ENCODE results near the gene SPINT1.
A peak's percentile ranks its signal among the peaks of the same experiment; 100 is the strongest.

The SPINT1 gene

DNA sequence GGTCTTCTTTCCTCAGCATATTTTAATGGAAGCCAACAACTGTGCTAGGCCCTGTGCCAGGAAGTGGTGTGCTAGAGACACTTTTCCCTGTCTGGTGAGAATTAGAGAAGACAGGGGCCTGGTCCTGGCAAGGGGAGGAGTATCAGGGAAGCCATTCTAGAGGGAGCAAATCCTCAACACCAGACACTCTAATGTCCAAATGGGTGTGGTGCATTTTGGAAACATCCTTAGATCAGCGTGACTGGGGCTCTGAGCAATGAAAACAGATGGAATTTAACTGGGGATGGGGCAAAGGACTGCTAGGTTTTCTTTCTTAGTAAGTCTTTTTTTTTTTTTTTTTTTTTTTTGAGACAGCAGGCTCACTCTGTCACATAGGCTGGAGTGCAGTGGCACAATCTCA lies 42.7 kb downstream of the SPINT1 start:
- no peaks in the 10 kb centered on the region for H3K27me3 ChIP-seq
- no peak overlapping the region for H3K9ac ChIP-seq
- no peak overlapping the region for H3K27ac ChIP-seq
- peaks cover 8% of the 10 kb centered on the region; the same call in 1 of the 2 replicates for H3K9me3 ChIP-seq
- H3K4me1 ChIP-seq, result peaks cover 21% of the 10 kb centered on the region
- no peaks in the 10 kb centered on the region for H3K36me3 ChIP-seq
- TF ChIP-seq Cebpa-rat (IDR thresholded peaks at IDR 0.05), result no peak
- no peak overlapping the region for H3K4me2 ChIP-seq
- H3K4me3 ChIP-seq, result no peak overlapping the region
- H4K20me1 ChIP-seq, result no peaks in the 10 kb centered on the region

DNA sequence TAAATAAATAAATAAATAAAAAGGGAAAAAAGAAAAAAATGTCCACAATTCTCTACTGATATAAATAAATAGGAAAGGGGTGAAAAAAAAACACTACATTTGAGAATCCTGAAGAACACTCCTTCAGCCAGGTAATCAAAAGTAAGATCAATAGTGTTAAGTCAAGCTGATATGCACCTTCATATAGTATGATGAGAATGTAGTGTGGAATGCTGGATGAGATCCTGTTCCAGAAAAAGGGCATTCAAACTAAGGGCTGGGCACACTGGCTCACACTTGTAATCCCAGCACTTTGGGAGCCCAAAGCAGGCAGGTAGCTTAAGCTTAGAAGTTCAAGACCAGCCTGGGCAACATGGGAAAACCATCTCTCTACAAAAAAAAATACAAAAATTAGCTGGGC lies 45.3 kb downstream of the SPINT1 start:
- Histone ChIP-seq H3K4me3 (no peak overlapping the region), H3K27ac (no peak overlapping the region), H3K4me1 (peaks cover 32% of the 10 kb centered on the region), H4K20me1 (no peaks in the 10 kb centered on the region), H3K4me2 (no peak overlapping the region), H3K27me3 (no peaks in the 10 kb centered on the region), H3K9me3 (no peaks in the 10 kb centered on the region), H3K9ac (no peak overlapping the region), H3K36me3 (no peaks in the 10 kb centered on the region)
- TF ChIP-seq Cebpa-rat (IDR thresholded peaks at IDR 0.05), result no peak

DNA sequence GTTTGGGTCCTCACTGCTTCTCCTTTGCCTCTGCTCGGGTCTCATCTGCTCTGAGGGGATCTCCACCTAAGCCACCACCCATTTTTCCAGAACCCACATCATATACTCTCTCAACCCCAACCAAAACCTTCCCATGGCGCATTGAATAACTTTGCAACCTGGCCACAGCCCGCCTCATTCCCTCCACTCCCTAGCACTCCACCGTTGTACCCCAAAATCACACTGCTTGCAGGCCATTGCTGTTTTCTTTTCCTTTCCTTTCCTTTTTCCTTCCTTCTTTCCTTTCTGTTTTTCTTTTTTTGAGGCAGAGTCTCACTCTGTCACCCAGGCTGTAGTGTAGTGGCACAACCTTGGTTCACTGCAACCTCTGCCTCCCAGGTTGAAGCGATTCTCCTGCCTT lies 47.3 kb downstream of the SPINT1 start:
- Histone ChIP-seq H3K9ac (no peak overlapping the region), H3K4me2 (no peak overlapping the region)
- no peak for TF ChIP-seq Cebpa-rat (IDR thresholded peaks at IDR 0.05)

GRCh38 chr15:40891810-40892446 lies 48.1 kb downstream of the SPINT1 start:
- no peak for TF ChIP-seq Cebpa-rat (IDR thresholded peaks at IDR 0.05)
- Histone ChIP-seq H3K4me3 (no peak overlapping the region), H3K4me1 (peaks cover 35% of the 10 kb centered on the region), H3K27me3 (no peaks in the 10 kb centered on the region), H4K20me1 (peaks cover 16% of the 10 kb centered on the region), H3K36me3 (peaks cover 13% of the 10 kb centered on the region), H3K9me3 (no peaks in the 10 kb centered on the region), H3K4me2 (0 out of 2 replicates have a peak overlapping the region, but pooled peaks have one; percentile 1), H3K9ac (no peak overlapping the region), H3K27ac (no peak overlapping the region)

More for the DNA sequence above, 47.3 kb downstream of the SPINT1 start:
- Histone ChIP-seq H3K36me3 (peaks cover 5% of the 10 kb centered on the region), H3K27me3 (no peaks in the 10 kb centered on the region), H3K4me3 (no peak overlapping the region), H3K9me3 (no peaks in the 10 kb centered on the region), H3K4me1 (peaks cover 30% of the 10 kb centered on the region), H4K20me1 (peaks cover 12% of the 10 kb centered on the region), H3K27ac (no peak overlapping the region)

GRCh38 chr15:40892447-40893012 lies 48.7 kb downstream of the SPINT1 start:
- Histone ChIP-seq H4K20me1 (peaks cover 16% of the 10 kb centered on the region), H3K4me3 (no peak overlapping the region), H3K9me3 (no peaks in the 10 kb centered on the region), H3K27ac (no peak overlapping the region), H3K9ac (no peak overlapping the region), H3K27me3 (no peaks in the 10 kb centered on the region), H3K36me3 (peaks cover 19% of the 10 kb centered on the region), H3K4me1 (peaks cover 35% of the 10 kb centered on the region), H3K4me2 (no peak overlapping the region)
- TF ChIP-seq Cebpa-rat (IDR thresholded peaks at IDR 0.05), result no peak

- no peaks in the 10 kb centered on the region for H3K27me3 ChIP-seq
- H4K20me1 ChIP-seq, result peaks cover 16% of the 10 kb centered on the region
- peaks cover 35% of the 10 kb centered on the region for H3K4me1 ChIP-seq
- no peak for TF ChIP-seq Cebpa-rat (IDR thresholded peaks at IDR 0.05)
- no peaks in the 10 kb centered on the region for H3K9me3 ChIP-seq
- H3K4me3 ChIP-seq, result no peak overlapping the region
- H3K4me2 ChIP-seq, result peak overlapping the region; percentile 91
- peaks cover 25% of the 10 kb centered on the region for H3K36me3 ChIP-seq
- H3K9ac ChIP-seq, result peak overlapping the region; percentile 68; the same call in 1 of the 2 replicates
- H3K27ac ChIP-seq, result no peak overlapping the region
Observed at GRCh38 chr15:40893019-40893670, 49.3 kb downstream of the SPINT1 start.

DNA sequence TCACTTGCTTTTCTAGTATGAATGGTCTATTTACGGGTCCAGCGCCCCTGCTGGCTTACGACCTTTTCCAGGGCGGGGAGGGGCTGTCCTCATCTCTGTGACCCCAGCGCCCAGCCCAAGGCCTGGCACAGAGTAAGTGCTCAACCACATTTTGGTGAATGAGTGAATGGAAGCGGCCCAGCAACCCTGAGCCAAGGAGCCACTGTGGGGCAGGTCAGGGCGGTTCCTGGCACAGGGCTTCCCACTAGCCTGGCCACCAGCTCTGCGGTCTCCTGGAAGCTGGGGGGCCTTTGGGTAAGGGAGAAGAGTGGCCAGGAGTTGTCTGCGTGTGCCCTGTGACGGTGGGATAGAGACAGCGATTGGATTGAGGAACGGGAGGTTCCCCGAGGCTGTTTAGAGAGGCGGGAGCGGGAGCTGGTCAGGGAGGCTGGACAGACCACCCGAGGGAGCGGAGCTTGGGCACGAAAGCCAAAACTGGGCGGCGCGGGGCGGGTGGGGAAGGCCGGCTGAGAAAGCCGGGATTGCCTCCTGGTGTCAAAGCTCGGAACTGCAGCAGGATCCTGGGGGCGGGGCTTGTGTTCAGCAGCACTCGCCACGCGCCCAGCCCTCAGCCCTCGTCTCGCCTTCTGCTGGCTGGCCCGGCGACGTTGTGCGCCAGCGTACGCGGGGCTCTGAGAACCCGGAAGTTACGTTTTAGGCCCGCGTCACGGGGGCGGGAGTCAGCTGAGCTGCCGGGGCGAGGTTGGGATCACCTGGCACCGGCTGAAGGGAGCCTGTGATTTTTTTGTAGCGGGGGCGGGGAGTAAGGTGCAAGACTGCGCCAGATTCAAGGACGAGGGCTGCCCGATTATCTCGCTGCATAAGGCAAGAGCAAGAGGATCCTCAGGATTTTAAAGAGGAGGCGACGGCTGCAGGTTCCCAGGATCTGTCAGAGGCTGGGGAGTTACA lies 50.2 kb downstream of the SPINT1 start, which contains the start of gene VPS18:
VPS18 (plus strand) TSS at position 718 of the 948 bp plus-strand sequence. CDS start 319 bp downstream, outside the sequence.
- Histone ChIP-seq H3K9me3 (no peaks in the 10 kb centered on the region), H3K4me1 (peaks cover 35% of the 10 kb centered on the region), H4K20me1 (peaks cover 16% of the 10 kb centered on the region), H3K27me3 (no peaks in the 10 kb centered on the region), H3K36me3 (peaks cover 34% of the 10 kb centered on the region), H3K4me2 (peak within 1 kb of the TSS; percentile 91), H3K9ac (peak within 1 kb of the TSS; percentile 86), H3K4me3 (peak within 1 kb of the TSS; percentile 87), H3K27ac (peak within 1 kb of the TSS; percentile 80)
- TF ChIP-seq Cebpa-rat (IDR thresholded peaks at IDR 0.05), result no peak

DNA sequence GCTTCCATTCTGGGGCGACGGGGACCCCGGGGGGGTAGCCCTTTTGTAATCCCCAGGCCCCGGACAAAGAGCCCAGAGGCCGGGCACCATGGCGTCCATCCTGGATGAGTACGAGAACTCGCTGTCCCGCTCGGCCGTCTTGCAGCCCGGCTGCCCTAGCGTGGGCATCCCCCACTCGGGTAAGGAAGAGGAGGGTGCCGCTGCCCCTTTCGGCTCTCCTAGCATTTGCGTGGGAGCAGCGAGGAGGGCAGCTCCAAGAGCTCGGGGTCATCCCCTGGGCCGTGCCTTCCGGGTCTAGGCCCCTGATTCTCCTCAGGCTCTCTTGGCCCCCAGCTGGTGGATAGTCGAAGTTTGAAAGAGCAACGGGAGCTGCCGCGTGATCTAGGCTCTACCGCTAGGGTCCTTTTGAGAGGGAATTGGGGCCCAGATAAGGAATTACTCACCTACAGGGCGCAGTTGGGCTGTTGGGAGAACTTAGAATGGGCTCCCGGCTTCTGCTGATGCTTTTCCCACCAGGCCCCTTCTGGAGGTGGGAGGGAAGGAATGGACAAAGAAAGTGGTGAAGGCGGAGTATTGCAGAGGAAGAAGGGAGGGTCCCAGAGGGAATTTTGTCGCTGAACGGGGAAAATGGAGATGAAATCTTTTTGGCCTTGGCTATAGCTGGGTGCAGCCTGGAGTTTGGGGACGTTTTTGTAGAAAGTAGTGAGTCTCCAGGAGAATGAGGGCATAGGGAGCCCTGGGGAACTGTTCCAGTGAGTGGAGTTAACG lies 51.0 kb downstream of the SPINT1 start:
- H3K9me3 ChIP-seq, result no peaks in the 10 kb centered on the region
- peak overlapping the region; percentile 80 for H3K27ac ChIP-seq
- no peak for TF ChIP-seq Cebpa-rat (IDR thresholded peaks at IDR 0.05)
- H3K36me3 ChIP-seq, result peaks cover 42% of the 10 kb centered on the region
- H3K4me2 ChIP-seq, result peak overlapping the region; percentile 91
- H4K20me1 ChIP-seq, result peaks cover 21% of the 10 kb centered on the region
- H3K9ac ChIP-seq, result peak overlapping the region; percentile 86
- H3K4me3 ChIP-seq, result peak overlapping the region; percentile 87
- peaks cover 42% of the 10 kb centered on the region for H3K4me1 ChIP-seq
- H3K27me3 ChIP-seq, result no peaks in the 10 kb centered on the region

Data from BLaER1 (cell line).